ENCODE measurements around the gene TMEM218. TPM values are rescaled to one million over a fixed set of nuclear protein-coding genes. Genes with fewer than 3 reads are reported as not detected.

The TMEM218 gene
- total and polyA plus RNA-seq, 2 donors (not counting 1 experiment from before 2014, with no cell fraction given) = 20.7 to 31.7 TPM

- CTCF ChIA-PET = no interaction called here
- intact Hi-C loops (cut with micrococcal nuclease) = loop anchor here (10.0 kb wide), 1 partner anchor 488 kb away; the partner anchor contains the start of gene EI24
Measured at GRCh38 chr11:125076378-125076945, 35.0 kb downstream of the TMEM218 start.

More at GRCh38 chr11:125076378-125076945, 35.0 kb downstream of the TMEM218 start:
- no peak overlapping the region for H3K4me3 Mint-ChIP-seq
- H3K9me3 ChIP-seq (ENCODE audit: control extremely low read depth in 1 of 3, control insufficient read depth in 2 of 3, insufficient read depth in 1 of 3, low read length in 2 of 3) = peaks cover 0 to 16% (median 0%) of the 10 kb centered on the region in 3 donors
- H4K20me1 ChIP-seq (ENCODE audit: control insufficient read depth, insufficient read depth, low read length, poor library complexity, severe bottlenecking) = no peaks in the 10 kb centered on the region
- no peak overlapping the region for H3K9ac ChIP-seq (ENCODE audit: low read length)
- no peak overlapping the region for H3K27ac Mint-ChIP-seq
- H3K4me3 ChIP-seq (ENCODE audit: control extremely low read depth in 1 of 5, extremely low read depth in 1 of 5, insufficient read depth in 1 of 5, low read depth in 2 of 5, low read length in 4 of 5) = no peak overlapping the region
- H2AFZ ChIP-seq (ENCODE audit: insufficient read depth, low read depth, low read length, poor library complexity, severe bottlenecking) = no peak overlapping the region
- peaks cover 29% of the 10 kb centered on the region for H3K4me1 Mint-ChIP-seq
- no peak for ATAC-seq (ENCODE audit: low read depth)
- no peak for DNase-seq
- no peaks in the 10 kb centered on the region for H3K79me2 ChIP-seq (ENCODE audit: control insufficient read depth, insufficient read depth, low read length)
- WGBS (ENCODE audit: insufficient coverage) = 95% methylated on average over 14 of the region's 14 CpGs
- H3K36me3 ChIP-seq (replicated peaks in 1 of 2; ENCODE audit: control extremely low read depth in 1 of 2, control insufficient read depth in 1 of 2, extremely low read depth in 1 of 2, insufficient read depth in 2 of 2, low read length in 1 of 2) = peaks cover 0 to 2% of the 10 kb centered on the region in 2 experiments
- peaks cover 28 to 38% of the 10 kb centered on the region in 2 donors for H3K4me1 ChIP-seq (ENCODE audit: control insufficient read depth in 2 of 2, insufficient read depth in 2 of 2, low read length in 2 of 2)
- H3K27ac ChIP-seq (ENCODE audit: low read length in 2 of 2) = no peak overlapping the region
- H3K27me3 Mint-ChIP-seq = no peaks in the 10 kb centered on the region
- no peak overlapping the region for H3K4me2 ChIP-seq (replicated peaks; ENCODE audit: low read depth, low read length, poor library complexity, severe bottlenecking)
- H3K9me3 Mint-ChIP-seq (ENCODE audit: insufficient read depth) = no peaks in the 10 kb centered on the region
- H3K27me3 ChIP-seq (replicated peaks in 1 of 4; ENCODE audit: control extremely low read depth in 1 of 4, control insufficient read depth in 3 of 4, insufficient read depth in 4 of 4, low read length in 3 of 4) = no peaks in the 10 kb centered on the region
- POLR2A ChIA-PET = no interaction called here
- TF ChIP-seq EZH2 (IDR thresholded peaks at IDR 0.05; ENCODE audit: borderline replicate concordance, insufficient read depth, low read depth, low read length, poor library complexity, severe bottlenecking) (no peak), CTCF (IDR thresholded peaks at IDR 0.05) (no peak)

Data from B cell (primary cell).